Neural crest cell (in vitro differentiated cells): ENCODE data around the gene DNASE1L3. TPM values are rescaled to one million over a fixed set of nuclear protein-coding genes. Genes with fewer than 3 reads are reported as not detected.

ENCODE experiments used
- DNase-seq: peaks from one replicate; pipeline ENCODE4 v3.0.0; 2021; ENCODE audit warnings: low read depth, mixed read lengths, low spot score
- H3K27ac Mint-ChIP-seq: one replicate; pipeline ENCODE4 v1.8.0; 2021; ENCODE audit warnings: mild to moderate bottlenecking, mixed read lengths; ENCODE audit not compliant: unreplicated experiment
- H3K27me3 Mint-ChIP-seq: 2 replicates; pipeline ENCODE4 v1.8.0; 2021; ENCODE audit warnings: low read depth, mild to moderate bottlenecking, mixed read lengths
- H3K36me3 Mint-ChIP-seq: 2 replicates; pipeline ENCODE4 v1.8.0; 2021; ENCODE audit warnings: low read depth, mild to moderate bottlenecking, mixed read lengths
- H3K4me1 Mint-ChIP-seq: 2 replicates; pipeline ENCODE4 v1.8.0; 2021; ENCODE audit warnings: mixed read lengths
- H3K4me3 Mint-ChIP-seq: one replicate; pipeline ENCODE4 v1.8.0; 2021; ENCODE audit warnings: mild to moderate bottlenecking, mixed read lengths
- H3K9me3 Mint-ChIP-seq: 2 replicates; pipeline ENCODE4 v1.8.0; 2021; ENCODE audit warnings: mixed read lengths
- CTCF ChIP-seq: fragments of 200-600 bp; sonication (generic); conservative IDR thresholded peaks from 2 replicates; pipeline ENCODE4 v1.5.0; 2021; ENCODE audit warnings: antibody characterized with exemption, mild to moderate bottlenecking
- total RNA-seq: library from RNA; stranded (reverse); gene quantifications from 2 replicates; pipeline ENCODE4 v1.2.1, GENCODE V29; 2021

DNASE1L3 gene
- total RNA-seq, 1 donor from 2014 or later: not detected

GRCh38 chr3:58207954-58208353 lies 2.8 kb downstream of the DNASE1L3 start:
- Mint-ChIP-seq H3K4me1 (no peaks in the 10 kb centered on the region), H3K36me3 (no peaks in the 10 kb centered on the region), H3K4me3 (no peak overlapping the region), H3K27me3 (peaks cover 24% of the 10 kb centered on the region), H3K27ac (no peak overlapping the region), H3K9me3 (no peaks in the 10 kb centered on the region)
- TF ChIP-seq CTCF: no peak
- no peak for DNase-seq

- Mint-ChIP-seq H3K4me1 (peaks cover 2% of the 10 kb centered on the region), H3K27me3 (peaks cover 24% of the 10 kb centered on the region), H3K36me3 (no peaks in the 10 kb centered on the region), H3K27ac (no peak overlapping the region), H3K9me3 (no peaks in the 10 kb centered on the region), H3K4me3 (no peak overlapping the region)
- no peak for DNase-seq
- no peak for TF ChIP-seq CTCF
These were observed 4.3 kb downstream of the DNASE1L3 start for GRCh38 chr3:58206406-58207011.

- no peak for DNase-seq
- H3K4me1 Mint-ChIP-seq: peaks cover 7% of the 10 kb centered on the region
- no peaks in the 10 kb centered on the region for H3K9me3 Mint-ChIP-seq
- H3K36me3 Mint-ChIP-seq: no peaks in the 10 kb centered on the region
- TF ChIP-seq CTCF: no peak
- peaks cover 21% of the 10 kb centered on the region for H3K27me3 Mint-ChIP-seq
- H3K4me3 Mint-ChIP-seq: no peak overlapping the region
- H3K27ac Mint-ChIP-seq: no peak overlapping the region
These were observed 4.8 kb downstream of the DNASE1L3 start for GRCh38 chr3:58205981-58206380.

GRCh38 chr3:58204720-58205119 lies 6.1 kb downstream of the DNASE1L3 start:
- H3K4me3 Mint-ChIP-seq: no peak overlapping the region
- H3K4me1 Mint-ChIP-seq: peaks cover 11% of the 10 kb centered on the region
- H3K9me3 Mint-ChIP-seq: no peaks in the 10 kb centered on the region
- DNase-seq: no peak
- no peaks in the 10 kb centered on the region for H3K36me3 Mint-ChIP-seq
- TF ChIP-seq CTCF: no peak
- no peak overlapping the region for H3K27ac Mint-ChIP-seq
- H3K27me3 Mint-ChIP-seq: peaks cover 11% of the 10 kb centered on the region

GRCh38 chr3:58203541-58203940 lies 7.2 kb downstream of the DNASE1L3 start:
- no peak for DNase-seq
- Mint-ChIP-seq H3K4me1 (peaks cover 11% of the 10 kb centered on the region), H3K9me3 (no peaks in the 10 kb centered on the region), H3K27ac (no peak overlapping the region), H3K27me3 (peaks cover 3% of the 10 kb centered on the region), H3K4me3 (no peak overlapping the region), H3K36me3 (no peaks in the 10 kb centered on the region)
- TF ChIP-seq CTCF: no peak
